ENCODE measurements around the gene CDH4.

- TF ChIP-seq, protein P1, sequence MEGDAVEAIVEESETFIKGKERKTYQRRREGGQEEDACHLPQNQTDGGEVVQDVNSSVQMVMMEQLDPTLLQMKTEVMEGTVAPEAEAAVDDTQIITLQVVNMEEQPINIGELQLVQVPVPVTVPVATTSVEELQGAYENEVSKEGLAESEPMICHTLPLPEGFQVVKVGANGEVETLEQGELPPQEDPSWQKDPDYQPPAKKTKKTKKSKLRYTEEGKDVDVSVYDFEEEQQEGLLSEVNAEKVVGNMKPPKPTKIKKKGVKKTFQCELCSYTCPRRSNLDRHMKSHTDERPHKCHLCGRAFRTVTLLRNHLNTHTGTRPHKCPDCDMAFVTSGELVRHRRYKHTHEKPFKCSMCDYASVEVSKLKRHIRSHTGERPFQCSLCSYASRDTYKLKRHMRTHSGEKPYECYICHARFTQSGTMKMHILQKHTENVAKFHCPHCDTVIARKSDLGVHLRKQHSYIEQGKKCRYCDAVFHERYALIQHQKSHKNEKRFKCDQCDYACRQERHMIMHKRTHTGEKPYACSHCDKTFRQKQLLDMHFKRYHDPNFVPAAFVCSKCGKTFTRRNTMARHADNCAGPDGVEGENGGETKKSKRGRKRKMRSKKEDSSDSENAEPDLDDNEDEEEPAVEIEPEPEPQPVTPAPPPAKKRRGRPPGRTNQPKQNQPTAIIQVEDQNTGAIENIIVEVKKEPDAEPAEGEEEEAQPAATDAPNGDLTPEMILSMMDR (IDR thresholded peaks at IDR 0.05), result no peak
- TF ChIP-seq ZNF416 (CRISPR knock-in tag; IDR thresholded peaks at IDR 0.05), result no peak
- no peak for TF ChIP-seq IRF1 (CRISPR knock-in tag; IDR thresholded peaks at IDR 0.05)
- TF ChIP-seq JUN (CRISPR knock-in tag; IDR thresholded peaks at IDR 0.05), result no peak
- no peak for TF ChIP-seq SOX15 (CRISPR knock-in tag; IDR thresholded peaks at IDR 0.05)
- TF ChIP-seq ZNF423 (CRISPR knock-in tag; IDR thresholded peaks at IDR 0.05), result no peak
- TF ChIP-seq FOXJ3 (CRISPR knock-in tag; IDR thresholded peaks at IDR 0.05; ENCODE audit: borderline replicate concordance), result no peak
- TF ChIP-seq ELF4 (CRISPR knock-in tag; IDR thresholded peaks at IDR 0.05; ENCODE audit: low read depth), result no peak
- no peak for TF ChIP-seq USF2 (CRISPR knock-in tag; IDR thresholded peaks at IDR 0.05)
These were observed 726.4 kb downstream of the CDH4 start for GRCh38 chr20:61978491-61978890.
